DND-41 (cell line): ENCODE results near the gene INPP5E.

Source experiments
- EZH2 ChIP-seq: IDR thresholded peaks from 3 replicates; pipeline ENCODE4 v1.6.1; 2012; ENCODE audit warnings: borderline replicate concordance, low read depth, mild to moderate bottlenecking, moderate library complexity, low read length, inconsistent platforms; ENCODE audit not compliant: severe bottlenecking
- TF ChIP-seq, protein P1 (sequence below): IDR thresholded peaks from 2 replicates; pipeline ENCODE4 v1.5.1; 2012; ENCODE audit warnings: borderline replicate concordance, low read length, moderate library complexity, mild to moderate bottlenecking; ENCODE audit not compliant: poor library complexity, severe bottlenecking; ENCODE audit errors: extremely low read depth

DNA sequence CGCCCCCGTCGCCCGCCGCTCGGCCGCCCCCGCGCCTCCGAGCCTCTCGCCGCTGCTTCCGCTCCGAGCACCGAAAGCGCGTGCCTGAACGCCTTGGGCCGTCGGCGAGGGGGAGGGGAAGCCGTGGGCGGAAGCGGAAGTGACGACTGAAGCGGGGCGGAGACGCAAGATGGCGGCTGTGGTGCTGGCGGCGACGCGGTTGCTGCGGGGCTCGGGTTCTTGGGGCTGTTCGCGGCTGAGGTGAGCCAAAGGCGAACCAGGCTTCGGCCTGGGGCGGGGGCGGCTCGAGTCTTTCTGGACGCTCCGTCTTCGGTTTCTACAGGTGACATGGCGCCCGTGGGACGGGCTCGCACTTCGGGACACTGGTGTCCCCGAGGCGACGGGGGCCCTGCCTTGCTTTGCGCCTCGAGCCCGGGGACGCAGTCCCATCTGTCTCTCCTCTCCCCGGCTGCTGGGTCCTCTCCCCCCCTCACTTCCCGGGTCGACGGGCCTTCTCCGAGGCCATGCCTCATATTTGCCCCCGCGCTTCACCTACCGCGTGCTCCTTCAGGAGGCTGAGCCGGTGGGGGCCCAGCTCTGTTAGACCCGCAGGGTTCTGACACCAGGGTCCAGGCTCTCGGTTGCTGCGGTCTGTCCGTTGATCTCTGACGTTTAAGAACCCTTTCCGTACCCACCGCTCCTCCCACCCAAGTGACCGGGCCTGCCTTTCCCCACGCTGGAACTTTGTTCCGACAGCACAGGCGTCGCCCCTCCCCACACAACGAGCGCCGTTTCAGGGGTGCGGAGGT is 29.0 kb downstream of the INPP5E start, which contains the start of the genes ENTR1 and PMPCA:
- TF ChIP-seq EZH2, result no peak
- TF ChIP-seq, protein P1, sequence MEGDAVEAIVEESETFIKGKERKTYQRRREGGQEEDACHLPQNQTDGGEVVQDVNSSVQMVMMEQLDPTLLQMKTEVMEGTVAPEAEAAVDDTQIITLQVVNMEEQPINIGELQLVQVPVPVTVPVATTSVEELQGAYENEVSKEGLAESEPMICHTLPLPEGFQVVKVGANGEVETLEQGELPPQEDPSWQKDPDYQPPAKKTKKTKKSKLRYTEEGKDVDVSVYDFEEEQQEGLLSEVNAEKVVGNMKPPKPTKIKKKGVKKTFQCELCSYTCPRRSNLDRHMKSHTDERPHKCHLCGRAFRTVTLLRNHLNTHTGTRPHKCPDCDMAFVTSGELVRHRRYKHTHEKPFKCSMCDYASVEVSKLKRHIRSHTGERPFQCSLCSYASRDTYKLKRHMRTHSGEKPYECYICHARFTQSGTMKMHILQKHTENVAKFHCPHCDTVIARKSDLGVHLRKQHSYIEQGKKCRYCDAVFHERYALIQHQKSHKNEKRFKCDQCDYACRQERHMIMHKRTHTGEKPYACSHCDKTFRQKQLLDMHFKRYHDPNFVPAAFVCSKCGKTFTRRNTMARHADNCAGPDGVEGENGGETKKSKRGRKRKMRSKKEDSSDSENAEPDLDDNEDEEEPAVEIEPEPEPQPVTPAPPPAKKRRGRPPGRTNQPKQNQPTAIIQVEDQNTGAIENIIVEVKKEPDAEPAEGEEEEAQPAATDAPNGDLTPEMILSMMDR, result no peak
